ENCODE data around the gene AK9. TPM values are rescaled to one million over a fixed set of nuclear protein-coding genes. Genes with fewer than 3 reads are reported as not detected.

The AK9 gene
- total and polyA plus RNA-seq, 7 donors, result 2.8 to 23.3 (median 14.3) TPM

- TF ChIP-seq, protein P1, sequence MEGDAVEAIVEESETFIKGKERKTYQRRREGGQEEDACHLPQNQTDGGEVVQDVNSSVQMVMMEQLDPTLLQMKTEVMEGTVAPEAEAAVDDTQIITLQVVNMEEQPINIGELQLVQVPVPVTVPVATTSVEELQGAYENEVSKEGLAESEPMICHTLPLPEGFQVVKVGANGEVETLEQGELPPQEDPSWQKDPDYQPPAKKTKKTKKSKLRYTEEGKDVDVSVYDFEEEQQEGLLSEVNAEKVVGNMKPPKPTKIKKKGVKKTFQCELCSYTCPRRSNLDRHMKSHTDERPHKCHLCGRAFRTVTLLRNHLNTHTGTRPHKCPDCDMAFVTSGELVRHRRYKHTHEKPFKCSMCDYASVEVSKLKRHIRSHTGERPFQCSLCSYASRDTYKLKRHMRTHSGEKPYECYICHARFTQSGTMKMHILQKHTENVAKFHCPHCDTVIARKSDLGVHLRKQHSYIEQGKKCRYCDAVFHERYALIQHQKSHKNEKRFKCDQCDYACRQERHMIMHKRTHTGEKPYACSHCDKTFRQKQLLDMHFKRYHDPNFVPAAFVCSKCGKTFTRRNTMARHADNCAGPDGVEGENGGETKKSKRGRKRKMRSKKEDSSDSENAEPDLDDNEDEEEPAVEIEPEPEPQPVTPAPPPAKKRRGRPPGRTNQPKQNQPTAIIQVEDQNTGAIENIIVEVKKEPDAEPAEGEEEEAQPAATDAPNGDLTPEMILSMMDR (IDR thresholded peaks at IDR 0.05), result no peak
- no peak for TF ChIP-seq POLR2A (IDR thresholded peaks at IDR 0.05)
- TF ChIP-seq EP300 (IDR thresholded peaks at IDR 0.05), result no peak
- TF ChIP-seq POLR2AphosphoS5 (IDR thresholded peaks at IDR 0.05), result no peak
- 47 to 67% methylated on average over 6 of the region's 6 CpGs for WGBS, 2 donors
Observed at GRCh38 chr6:109515781-109516409, 175.1 kb downstream of the AK9 start.

GRCh38 chr6:109514946-109515345 is 176.1 kb downstream of the AK9 start:
- H3K36me3 ChIP-seq, result no peaks in the 10 kb centered on the region
- H3K9me3 ChIP-seq, result no peaks in the 10 kb centered on the region
- H3K4me3 ChIP-seq, result no peak overlapping the region
- WGBS, 2 donors, result 89 to 90% methylated on average over 3 of the region's 3 CpGs
- no peak for TF ChIP-seq POLR2A (IDR thresholded peaks at IDR 0.05)
- no peak for TF ChIP-seq EP300 (IDR thresholded peaks at IDR 0.05)
- TF ChIP-seq POLR2AphosphoS5 (IDR thresholded peaks at IDR 0.05), result no peak
- TF ChIP-seq, protein P1 (IDR thresholded peaks at IDR 0.05), result no peak
- no peaks in the 10 kb centered on the region for H3K4me1 ChIP-seq
- intact Hi-C loops (cut with DNase I), result no loop called here
- H3K27me3 ChIP-seq, result no peaks in the 10 kb centered on the region
- no peak overlapping the region for H3K27ac ChIP-seq
- DNase-seq, result no peak

More at GRCh38 chr6:109515781-109516409, 175.1 kb downstream of the AK9 start:
- H3K4me1 ChIP-seq, result no peaks in the 10 kb centered on the region
- H3K27me3 ChIP-seq, result no peaks in the 10 kb centered on the region
- H3K27ac ChIP-seq, result no peak overlapping the region
- no peak for DNase-seq
- H3K9me3 ChIP-seq, result no peaks in the 10 kb centered on the region
- no peak overlapping the region for H3K4me3 ChIP-seq
- H3K36me3 ChIP-seq, result no peaks in the 10 kb centered on the region
- intact Hi-C loops (cut with DNase I), result no loop called here

DNA sequence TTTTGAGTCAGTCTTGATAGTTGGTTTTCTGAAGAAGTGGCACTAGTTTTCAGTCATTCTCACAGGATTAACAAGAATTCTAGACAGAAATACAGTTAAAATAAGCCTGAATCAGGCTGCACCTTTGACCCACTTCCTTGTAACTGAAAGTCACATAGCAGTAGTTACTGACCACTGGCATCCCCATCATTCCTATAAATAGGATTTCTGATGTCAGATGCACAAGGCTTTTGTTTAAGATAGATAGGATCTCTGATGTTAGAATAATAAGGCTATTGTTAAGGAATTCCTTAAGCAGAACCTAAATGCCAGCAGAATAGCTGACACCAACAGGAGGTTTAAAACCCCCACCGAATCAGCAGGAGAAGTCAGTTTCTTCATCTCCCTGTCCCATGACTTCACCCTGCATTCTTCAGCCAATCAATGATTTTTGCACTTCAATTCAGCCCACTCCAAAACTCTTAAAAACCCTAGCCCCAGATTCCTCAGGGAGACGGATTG is 177.4 kb downstream of the AK9 start:
- TF ChIP-seq POLR2A (IDR thresholded peaks at IDR 0.05) (no peak), EP300 (IDR thresholded peaks at IDR 0.05) (no peak), POLR2AphosphoS5 (IDR thresholded peaks at IDR 0.05) (no peak)
- TF ChIP-seq, protein P1 (IDR thresholded peaks at IDR 0.05), result no peak
- H3K4me1 ChIP-seq, result no peaks in the 10 kb centered on the region
- H3K27me3 ChIP-seq, result no peaks in the 10 kb centered on the region
- no peaks in the 10 kb centered on the region for H3K9me3 ChIP-seq
- 88 to 96% methylated on average over 2 of the region's 2 CpGs for WGBS, 2 donors
- no peaks in the 10 kb centered on the region for H3K36me3 ChIP-seq
- DNase-seq, result no peak
- H3K4me3 ChIP-seq, result no peak overlapping the region
- intact Hi-C loops (cut with DNase I), result no loop called here
- no peak overlapping the region for H3K27ac ChIP-seq

- intact Hi-C loops (cut with DNase I), result no loop called here
Observed at GRCh38 chr6:109512271-109512817, 178.7 kb downstream of the AK9 start.

More at GRCh38 chr6:109512271-109512817, 178.7 kb downstream of the AK9 start:
- Histone ChIP-seq H3K4me1 (no peaks in the 10 kb centered on the region), H3K36me3 (no peaks in the 10 kb centered on the region), H3K9me3 (no peaks in the 10 kb centered on the region), H3K4me3 (no peak overlapping the region), H3K27me3 (no peaks in the 10 kb centered on the region), H3K27ac (no peak overlapping the region)
- 88 to 90% methylated on average over 2 of the region's 2 CpGs for WGBS, 2 donors
- no peak for DNase-seq
- TF ChIP-seq POLR2AphosphoS5 (IDR thresholded peaks at IDR 0.05) (no peak), EP300 (IDR thresholded peaks at IDR 0.05) (no peak), POLR2A (IDR thresholded peaks at IDR 0.05) (no peak)
- TF ChIP-seq, protein P1 (IDR thresholded peaks at IDR 0.05), result no peak
